GM18520 (cell line): ENCODE data around the gene PITPNM2.
"Not testable (repeated sequence)": the region's sequence is repeated elsewhere in the genome, so short reads cannot be mapped to it uniquely, and the experiment has no call there.

Experiments used
- ATAC-seq: cut with Tn5 transposase; IDR thresholded peaks from one replicate; pipeline ENCODE4 v1.9.1; 2021; ENCODE audit not compliant: unreplicated experiment

PITPNM2 gene

GRCh38 chr12:123121670-123122069, 29.2 kb downstream of the PITPNM2 start:
- no peak for ATAC-seq

GRCh38 chr12:123120452-123121166, 30.3 kb downstream of the PITPNM2 start:
- ATAC-seq, result peak; percentile 30

DNA sequence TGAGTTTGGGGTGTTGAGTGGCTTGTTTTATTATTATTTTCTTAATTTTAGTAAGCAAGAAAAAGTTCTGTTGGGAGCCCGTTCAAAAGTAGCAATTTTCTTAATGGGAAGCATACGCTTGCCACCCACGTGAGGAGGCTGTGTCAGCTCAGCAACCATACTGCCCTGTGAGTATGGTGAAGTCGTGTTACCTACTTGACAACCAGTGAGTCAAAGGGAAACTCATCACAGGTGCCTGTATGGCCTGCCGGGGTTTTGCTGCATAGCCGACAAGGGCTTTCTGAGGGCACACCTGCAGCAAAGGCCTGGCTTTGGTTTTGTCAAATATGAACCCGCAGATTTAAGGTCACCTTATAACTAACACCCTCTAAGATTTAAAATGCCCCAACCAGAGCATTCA, 31.1 kb downstream of the PITPNM2 start:
- peak; percentile 78 for ATAC-seq

- ATAC-seq, result no peak
These were observed 32.4 kb downstream of the PITPNM2 start for GRCh38 chr12:123118497-123118896.

GRCh38 chr12:123115409-123116121, 35.3 kb downstream of the PITPNM2 start:
- ATAC-seq, result no peak

GRCh38 chr12:123114304-123115083, 36.4 kb downstream of the PITPNM2 start:
- ATAC-seq, result no peak

DNA sequence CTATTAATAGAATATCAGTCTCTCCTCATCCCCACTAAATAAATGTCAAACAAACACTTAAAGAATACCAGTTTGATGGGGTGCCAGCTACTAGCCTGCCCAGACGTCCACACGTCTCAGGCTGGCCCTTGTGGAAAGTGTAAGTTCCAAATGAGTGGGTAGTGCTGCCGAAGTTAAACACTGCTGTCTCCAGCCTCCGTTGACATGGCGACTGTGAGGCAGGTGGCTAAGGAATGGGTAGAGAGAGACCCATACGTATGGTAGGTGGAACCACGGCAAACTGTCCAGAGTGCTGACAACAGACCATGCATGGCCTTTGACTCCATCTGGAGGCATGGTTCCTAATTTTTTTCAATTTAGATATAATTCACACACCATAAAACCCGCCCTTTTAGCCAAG, 37.9 kb downstream of the PITPNM2 start:
- no peak for ATAC-seq

GRCh38 chr12:123111498-123112165, 39.3 kb downstream of the PITPNM2 start:
- ATAC-seq, result no peak

- no peak for ATAC-seq
These were observed 41.5 kb downstream of the PITPNM2 start for GRCh38 chr12:123109319-123109772.

DNA sequence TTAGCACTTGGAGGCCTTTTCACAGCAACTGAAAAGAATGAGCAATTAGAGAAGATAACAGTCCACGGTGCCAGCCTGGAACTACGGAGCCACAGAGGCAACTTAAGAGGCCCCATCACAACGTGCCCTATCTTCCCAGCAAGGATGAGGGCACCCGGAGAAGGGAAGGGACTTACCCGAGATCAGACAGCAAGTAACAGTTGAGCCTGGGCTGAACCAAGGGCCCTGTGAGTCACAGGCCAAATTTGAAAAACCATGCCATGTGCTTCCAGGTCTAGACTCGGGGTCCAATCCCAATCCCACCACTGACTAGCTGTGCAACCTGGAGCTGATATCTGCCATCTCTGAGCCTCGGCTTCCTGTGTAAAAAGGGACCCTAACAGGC, 42.2 kb downstream of the PITPNM2 start:
- ATAC-seq, result no peak

- no peak for ATAC-seq
These were observed 42.8 kb downstream of the PITPNM2 start for GRCh38 chr12:123107926-123108681.

GRCh38 chr12:123106640-123107359, 44.1 kb downstream of the PITPNM2 start:
- ATAC-seq, result no peak

- no peak for ATAC-seq
These were observed 45.6 kb downstream of the PITPNM2 start for GRCh38 chr12:123105211-123105826.

DNA sequence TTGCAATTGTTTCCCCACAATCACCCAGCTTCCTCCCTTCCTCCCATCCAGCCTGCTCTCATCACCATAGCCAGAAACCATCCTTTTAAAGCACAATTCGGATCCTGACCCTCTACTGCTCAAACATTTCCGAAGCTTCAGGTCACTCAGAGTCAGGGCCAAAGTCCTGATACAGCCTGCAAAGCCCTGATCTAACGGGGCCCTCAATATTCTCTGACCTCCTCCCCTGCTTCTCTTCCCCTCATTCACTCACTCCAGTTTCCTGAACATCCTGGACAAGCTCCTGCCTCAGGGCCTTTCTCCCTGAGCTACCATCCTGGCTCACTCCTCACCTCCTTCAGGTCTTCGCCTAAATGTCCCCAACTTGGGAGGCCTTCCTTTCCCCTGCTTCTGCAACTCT, 46.1 kb downstream of the PITPNM2 start:
- no peak for ATAC-seq

DNA sequence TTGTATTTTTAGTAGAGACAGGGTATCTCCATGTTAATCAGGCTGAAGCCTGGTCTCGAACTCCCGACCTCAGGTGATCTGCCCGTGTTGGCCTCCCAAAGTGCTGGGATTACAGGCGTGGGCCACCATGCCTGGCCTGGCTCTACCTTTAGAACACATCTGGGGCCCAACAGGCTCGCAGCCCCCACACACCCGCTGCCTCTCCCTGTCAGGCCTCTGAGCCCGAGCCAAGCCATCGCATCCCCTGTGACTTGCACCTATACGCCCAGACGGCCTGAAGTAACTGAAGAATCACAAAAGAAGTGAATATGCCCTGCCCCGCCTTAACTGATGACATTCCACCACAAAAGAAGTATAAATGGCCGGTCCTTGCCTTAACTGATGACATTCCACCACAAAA, 46.8 kb downstream of the PITPNM2 start:
- ATAC-seq, result not testable (repeated sequence)

- ATAC-seq, result no peak
These were observed 47.9 kb downstream of the PITPNM2 start for GRCh38 chr12:123102781-123103503.

DNA sequence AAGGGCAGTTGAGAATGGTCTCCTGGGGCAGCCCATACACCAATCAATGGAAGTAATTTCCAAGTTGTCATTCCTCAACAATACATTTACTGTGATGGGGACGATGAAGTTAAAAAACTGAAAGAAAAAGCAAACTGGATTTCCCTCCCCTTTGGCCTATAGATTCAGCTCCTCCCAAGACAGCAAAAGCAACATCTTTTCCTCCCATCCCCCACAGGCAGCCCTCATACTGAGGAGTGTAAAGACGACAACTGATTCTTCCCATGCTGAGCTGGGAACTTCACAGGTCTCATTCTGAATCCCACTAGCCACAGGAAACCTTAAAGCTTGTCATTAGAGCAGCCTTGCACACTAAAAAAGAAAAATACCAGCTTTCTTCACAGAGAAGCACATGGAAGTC, 48.5 kb downstream of the PITPNM2 start:
- ATAC-seq, result no peak

DNA sequence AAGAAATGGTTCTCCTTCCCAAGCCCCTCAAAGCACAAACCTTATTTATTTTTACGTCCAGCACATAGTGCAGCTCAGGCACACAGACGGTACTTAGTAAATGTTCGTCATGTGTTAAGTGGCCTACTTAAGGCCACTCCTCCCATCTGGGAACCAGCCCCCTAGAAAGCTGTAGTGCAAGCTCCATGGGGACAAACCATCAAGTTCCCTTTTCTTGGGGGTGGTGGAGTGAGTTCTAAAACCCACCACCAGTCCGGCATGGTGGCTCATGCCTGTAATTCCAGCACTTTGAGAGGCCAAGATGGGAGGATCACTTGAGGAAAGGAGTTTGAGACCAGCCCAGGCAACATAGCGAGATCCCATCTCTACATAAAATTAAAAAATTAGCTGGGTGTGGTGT, 49.4 kb downstream of the PITPNM2 start:
- ATAC-seq, result no peak
